MM.1S (cell line): ENCODE measurements around the gene SCFD2.

Source experiments
- EZH2 ChIP-seq: fragments of 300-600 bp; sonication (generic); optimal IDR thresholded peaks from 2 replicates; pipeline ENCODE3; 2017; ENCODE audit warnings: low read depth, mild to moderate bottlenecking, antibody characterized with exemption, low read length, mixed read lengths
- EZH2phosphoT487 ChIP-seq: fragments of 300-600 bp; sonication (generic); IDR thresholded peaks from 2 replicates; pipeline ENCODE4 v1.6.1; 2018; ENCODE audit warnings: antibody characterized with exemption, low read length
- TF ChIP-seq, protein P1 (sequence below): fragments of 300-600 bp; sonication (generic); IDR thresholded peaks from 2 replicates; pipeline ENCODE4 v1.5.1; 2016; ENCODE audit warnings: antibody characterized with exemption, low read length, mixed read lengths

- TF ChIP-seq, protein P1, sequence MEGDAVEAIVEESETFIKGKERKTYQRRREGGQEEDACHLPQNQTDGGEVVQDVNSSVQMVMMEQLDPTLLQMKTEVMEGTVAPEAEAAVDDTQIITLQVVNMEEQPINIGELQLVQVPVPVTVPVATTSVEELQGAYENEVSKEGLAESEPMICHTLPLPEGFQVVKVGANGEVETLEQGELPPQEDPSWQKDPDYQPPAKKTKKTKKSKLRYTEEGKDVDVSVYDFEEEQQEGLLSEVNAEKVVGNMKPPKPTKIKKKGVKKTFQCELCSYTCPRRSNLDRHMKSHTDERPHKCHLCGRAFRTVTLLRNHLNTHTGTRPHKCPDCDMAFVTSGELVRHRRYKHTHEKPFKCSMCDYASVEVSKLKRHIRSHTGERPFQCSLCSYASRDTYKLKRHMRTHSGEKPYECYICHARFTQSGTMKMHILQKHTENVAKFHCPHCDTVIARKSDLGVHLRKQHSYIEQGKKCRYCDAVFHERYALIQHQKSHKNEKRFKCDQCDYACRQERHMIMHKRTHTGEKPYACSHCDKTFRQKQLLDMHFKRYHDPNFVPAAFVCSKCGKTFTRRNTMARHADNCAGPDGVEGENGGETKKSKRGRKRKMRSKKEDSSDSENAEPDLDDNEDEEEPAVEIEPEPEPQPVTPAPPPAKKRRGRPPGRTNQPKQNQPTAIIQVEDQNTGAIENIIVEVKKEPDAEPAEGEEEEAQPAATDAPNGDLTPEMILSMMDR, result no peak
- no peak for TF ChIP-seq EZH2
- no peak for TF ChIP-seq EZH2phosphoT487
Measured at GRCh38 chr4:52937829-52938228, 428.0 kb downstream of the SCFD2 start.
